ENCODE results near the gene GLG1. TPM values are rescaled to one million over a fixed set of nuclear protein-coding genes. Genes with fewer than 3 reads are reported as not detected.

The GLG1 gene
- total RNA-seq, 1 experiment from 2014 or later: 135 TPM

GRCh38 chr16:74451951-74452758 is 154.8 kb downstream of the GLG1 start:
- Histone ChIP-seq H2BK5ac (ENCODE audit: insufficient read length, low read length) (no peak overlapping the region), H3K4me2 (ENCODE audit: insufficient read depth, insufficient read length, low read length) (no peak overlapping the region), H3K23ac (ENCODE audit: insufficient read length, low read depth, low read length) (no peak overlapping the region), H3K4ac (ENCODE audit: low read depth, low read length) (no peak overlapping the region), H4K20me1 (ENCODE audit: control insufficient read depth, insufficient read depth, insufficient read length) (no peaks in the 10 kb centered on the region), H2BK120ac (ENCODE audit: low read depth, low read length, poor library complexity, severe bottlenecking) (no peak overlapping the region), H3K23me2 (ENCODE audit: insufficient read length, low read depth, low read length, poor library complexity, severe bottlenecking) (no peaks in the 10 kb centered on the region), H2BK15ac (ENCODE audit: low read depth, low read length) (no peak overlapping the region), H4K8ac (replicated peaks; ENCODE audit: insufficient read length, low read depth, low read length) (no peak overlapping the region), H4K91ac (ENCODE audit: insufficient read length, low read depth, low read length) (no peak overlapping the region), H4K5ac (ENCODE audit: insufficient read length, low read depth, low read length) (no peak overlapping the region), H3K9me3 (ENCODE audit: control insufficient read depth, low read depth, low read length) (no peaks in the 10 kb centered on the region), H3K79me1 (ENCODE audit: insufficient read depth, low read depth, low read length, poor library complexity, severe bottlenecking) (no peaks in the 10 kb centered on the region), H3T11ph (ENCODE audit: low read length) (no peak overlapping the region), H3K18ac (ENCODE audit: insufficient read length, low read depth, low read length) (no peak overlapping the region), H3K79me2 (ENCODE audit: insufficient read depth, low read length) (no peaks in the 10 kb centered on the region), H3K27me3 (ENCODE audit: insufficient read depth, low read length) (no peaks in the 10 kb centered on the region), H2AK5ac (ENCODE audit: insufficient read length, low read length) (no peak overlapping the region), H3K14ac (ENCODE audit: insufficient read depth, low read length) (no peak overlapping the region), H3K27ac (ENCODE audit: insufficient read length, low read depth, low read length) (no peak overlapping the region), H2AFZ (ENCODE audit: low read length) (no peak overlapping the region), H3K56ac (ENCODE audit: insufficient read length, low read depth, low read length) (no peak overlapping the region), H3K4me1 (ENCODE audit: insufficient read depth, low read length) (no peaks in the 10 kb centered on the region), H2BK12ac (ENCODE audit: insufficient read length, low read depth, low read length) (no peak overlapping the region), H3K9ac (ENCODE audit: extremely low read depth, insufficient read length, low read length) (no peak overlapping the region), H2BK20ac (ENCODE audit: low read depth, low read length, poor library complexity, severe bottlenecking) (no peak overlapping the region)
- Mint-ChIP-seq H3K36me3 (ENCODE audit: insufficient read depth in 1 of 3, low read depth in 3 of 3) (peaks cover 36 to 82% (median 63%) of the 10 kb centered on the region in 3 experiments; a peak in 6 of 7 replicates), H3K4me1 (peaks cover under 1 to 4% of the 10 kb centered on the region in 2 experiments; a peak in 1 of 4 replicates), H3K9me3 (no peaks in the 10 kb centered on the region), H3K4me3 (no peak overlapping the region), H3K27ac (peak overlapping the region in 1 of 3 experiments; percentile 48; a peak in 1 of 7 replicates), H3K27me3 (ENCODE audit: low read depth) (no peaks in the 10 kb centered on the region)
- no CpG with 5 or more reads among the region's 14 CpGs for WGBS (ENCODE audit: extremely low coverage, insufficient read length, low lambda C conversion rate)
- no peak for DNase-seq
- TF ChIP-seq, protein P1, sequence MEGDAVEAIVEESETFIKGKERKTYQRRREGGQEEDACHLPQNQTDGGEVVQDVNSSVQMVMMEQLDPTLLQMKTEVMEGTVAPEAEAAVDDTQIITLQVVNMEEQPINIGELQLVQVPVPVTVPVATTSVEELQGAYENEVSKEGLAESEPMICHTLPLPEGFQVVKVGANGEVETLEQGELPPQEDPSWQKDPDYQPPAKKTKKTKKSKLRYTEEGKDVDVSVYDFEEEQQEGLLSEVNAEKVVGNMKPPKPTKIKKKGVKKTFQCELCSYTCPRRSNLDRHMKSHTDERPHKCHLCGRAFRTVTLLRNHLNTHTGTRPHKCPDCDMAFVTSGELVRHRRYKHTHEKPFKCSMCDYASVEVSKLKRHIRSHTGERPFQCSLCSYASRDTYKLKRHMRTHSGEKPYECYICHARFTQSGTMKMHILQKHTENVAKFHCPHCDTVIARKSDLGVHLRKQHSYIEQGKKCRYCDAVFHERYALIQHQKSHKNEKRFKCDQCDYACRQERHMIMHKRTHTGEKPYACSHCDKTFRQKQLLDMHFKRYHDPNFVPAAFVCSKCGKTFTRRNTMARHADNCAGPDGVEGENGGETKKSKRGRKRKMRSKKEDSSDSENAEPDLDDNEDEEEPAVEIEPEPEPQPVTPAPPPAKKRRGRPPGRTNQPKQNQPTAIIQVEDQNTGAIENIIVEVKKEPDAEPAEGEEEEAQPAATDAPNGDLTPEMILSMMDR (conservative IDR thresholded peaks at IDR 0.05): no peak

Data from H9 (cell line).